HG03571 (cell line): ENCODE results near the gene LGALS8.
A peak's percentile ranks its signal among the peaks of the same experiment; 100 is the strongest.

Experiments used
- ATAC-seq: cut with Tn5 transposase; IDR thresholded peaks from one replicate; pipeline ENCODE4 v1.9.1; 2021; ENCODE audit not compliant: unreplicated experiment

LGALS8 gene

GRCh38 chr1:236508593-236509027 lies 15.2 kb upstream of the LGALS8 start:
- no peak for ATAC-seq

GRCh38 chr1:236509203-236509602 lies 14.6 kb upstream of the LGALS8 start:
- ATAC-seq, result no peak

GRCh38 chr1:236509647-236510401 lies 14.0 kb upstream of the LGALS8 start:
- ATAC-seq, result no peak

GRCh38 chr1:236511735-236512418 lies 11.9 kb upstream of the LGALS8 start:
- ATAC-seq, result no peak

GRCh38 chr1:236514703-236515442 lies 8.9 kb upstream of the LGALS8 start:
- ATAC-seq, result no peak

- ATAC-seq, result no peak
Measured at GRCh38 chr1:236515443-236515958, 8.3 kb upstream of the LGALS8 start.

GRCh38 chr1:236516929-236517704 lies 6.7 kb upstream of the LGALS8 start:
- ATAC-seq, result no peak

GRCh38 chr1:236518322-236518721 lies 5.5 kb upstream of the LGALS8 start:
- ATAC-seq, result no peak

- ATAC-seq, result no peak
Measured at GRCh38 chr1:236520445-236521005, 3.3 kb upstream of the LGALS8 start.

GRCh38 chr1:236522937-236523703 lies 662 bp upstream of the LGALS8 start:
- ATAC-seq, result no peak

GRCh38 chr1:236524142-236524894 lies 536 bp downstream of the LGALS8 start:
- ATAC-seq, result peak; percentile 93

- ATAC-seq, result no peak
Measured at GRCh38 chr1:236524895-236525184, 1.1 kb downstream of the LGALS8 start.

GRCh38 chr1:236526079-236526478 lies 2.3 kb downstream of the LGALS8 start:
- ATAC-seq, result no peak

GRCh38 chr1:236530286-236530685 lies 6.5 kb downstream of the LGALS8 start:
- ATAC-seq, result no peak

GRCh38 chr1:236530959-236531358 lies 7.2 kb downstream of the LGALS8 start:
- ATAC-seq, result no peak

GRCh38 chr1:236532850-236533249 lies 9.1 kb downstream of the LGALS8 start:
- no peak for ATAC-seq

GRCh38 chr1:236534151-236534651 lies 10.4 kb downstream of the LGALS8 start:
- no peak for ATAC-seq

- ATAC-seq, result no peak
Measured at GRCh38 chr1:236535190-236535589, 11.4 kb downstream of the LGALS8 start.

GRCh38 chr1:236535662-236536161 lies 11.9 kb downstream of the LGALS8 start:
- ATAC-seq, result no peak
